Cardiac muscle cell (in vitro differentiated cells and primary cell): ENCODE results near the gene KCNT1. TPM values are rescaled to one million over a fixed set of nuclear protein-coding genes. Genes with fewer than 3 reads are reported as not detected.

Experiments
- DNase-seq, 2 donors: peaks; one replicate each; pipeline versions ENCODE4 v3.0.0 to v3.0.0-alpha.2; 2010 to 2017; ENCODE audit warnings: low read depth in 1 of 2, low spot score in 1 of 2
- H3K27ac ChIP-seq: fragments of 200-600 bp; sonication (generic); 2 replicates; pipeline ENCODE4 v1.5.1; 2016
- H3K27me3 ChIP-seq: fragments of 200-600 bp; sonication (generic); 2 replicates; pipeline ENCODE4 v1.6.0; 2016; ENCODE audit warnings: control low read depth
- H3K36me3 ChIP-seq: fragments of 200-600 bp; sonication (generic); 2 replicates; pipeline ENCODE4 v1.5.1; 2016; ENCODE audit warnings: control low read depth
- H3K4me1 ChIP-seq: fragments of 200-600 bp; sonication (generic); 2 replicates; pipeline ENCODE4 v1.8.1; 2017; ENCODE audit warnings: low read depth, mild to moderate bottlenecking, mixed run types
- H3K4me3 ChIP-seq: fragments of 200-600 bp; sonication (generic); 2 replicates; pipeline ENCODE4 v1.5.1; 2016; ENCODE audit warnings: mild to moderate bottlenecking
- H3K9me3 ChIP-seq: fragments of 200-600 bp; sonication (generic); 2 replicates; pipeline ENCODE4 v1.5.1; 2017; ENCODE audit warnings: low read depth, mild to moderate bottlenecking, control low read depth
- polyA plus RNA-seq: library from polyadenylated mRNA; unstranded; fragments of >200 nt; fragmentation: Nextera tagmentation; extraction: Ambion mirVana; gene quantifications from 2 replicates; pipeline ENCODE4 v1.2.1, GENCODE V29; 2016
- total RNA-seq: library from RNA; depleted of rRNA; stranded (reverse); fragments of >200 nt; gene quantifications from 2 replicates; pipeline ENCODE4 v1.2.3, GENCODE V29; 2016
- TF ChIP-seq, protein P1 (sequence below): IDR thresholded peaks from 2 replicates; pipeline ENCODE4 v1.5.1; 2012; ENCODE audit warnings: low read depth, mild to moderate bottlenecking, low read length

The KCNT1 gene
- total and polyA plus RNA-seq, 2 experiments from 2014 or later = 0.12 to 0.20 TPM

DNA sequence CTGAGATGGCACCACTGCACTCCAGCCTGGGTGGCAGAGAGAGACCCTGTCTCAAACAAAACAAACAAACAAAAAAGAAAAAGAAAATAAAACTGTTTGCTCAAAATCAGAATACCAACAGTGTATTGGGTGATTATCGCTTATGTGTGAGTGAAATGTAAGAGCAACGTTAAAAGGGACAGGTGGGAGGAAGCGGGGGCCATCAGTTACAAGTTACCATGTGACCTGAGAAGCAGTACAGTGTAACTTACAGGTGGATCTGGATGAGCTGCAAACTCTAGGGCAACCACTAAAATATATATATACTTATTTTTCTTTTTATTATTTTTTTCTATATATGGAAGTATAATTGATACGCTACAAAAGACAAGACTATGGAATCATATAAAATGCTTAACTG is 93.4 kb downstream of the KCNT1 start:
- Histone ChIP-seq H3K4me3 (no peak overlapping the region), H3K36me3 (no peaks in the 10 kb centered on the region), H3K27me3 (no peaks in the 10 kb centered on the region), H3K9me3 (no peaks in the 10 kb centered on the region), H3K4me1 (no peaks in the 10 kb centered on the region), H3K27ac (no peak overlapping the region)
- DNase-seq = no peak
- TF ChIP-seq, protein P1, sequence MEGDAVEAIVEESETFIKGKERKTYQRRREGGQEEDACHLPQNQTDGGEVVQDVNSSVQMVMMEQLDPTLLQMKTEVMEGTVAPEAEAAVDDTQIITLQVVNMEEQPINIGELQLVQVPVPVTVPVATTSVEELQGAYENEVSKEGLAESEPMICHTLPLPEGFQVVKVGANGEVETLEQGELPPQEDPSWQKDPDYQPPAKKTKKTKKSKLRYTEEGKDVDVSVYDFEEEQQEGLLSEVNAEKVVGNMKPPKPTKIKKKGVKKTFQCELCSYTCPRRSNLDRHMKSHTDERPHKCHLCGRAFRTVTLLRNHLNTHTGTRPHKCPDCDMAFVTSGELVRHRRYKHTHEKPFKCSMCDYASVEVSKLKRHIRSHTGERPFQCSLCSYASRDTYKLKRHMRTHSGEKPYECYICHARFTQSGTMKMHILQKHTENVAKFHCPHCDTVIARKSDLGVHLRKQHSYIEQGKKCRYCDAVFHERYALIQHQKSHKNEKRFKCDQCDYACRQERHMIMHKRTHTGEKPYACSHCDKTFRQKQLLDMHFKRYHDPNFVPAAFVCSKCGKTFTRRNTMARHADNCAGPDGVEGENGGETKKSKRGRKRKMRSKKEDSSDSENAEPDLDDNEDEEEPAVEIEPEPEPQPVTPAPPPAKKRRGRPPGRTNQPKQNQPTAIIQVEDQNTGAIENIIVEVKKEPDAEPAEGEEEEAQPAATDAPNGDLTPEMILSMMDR = no peak

DNA sequence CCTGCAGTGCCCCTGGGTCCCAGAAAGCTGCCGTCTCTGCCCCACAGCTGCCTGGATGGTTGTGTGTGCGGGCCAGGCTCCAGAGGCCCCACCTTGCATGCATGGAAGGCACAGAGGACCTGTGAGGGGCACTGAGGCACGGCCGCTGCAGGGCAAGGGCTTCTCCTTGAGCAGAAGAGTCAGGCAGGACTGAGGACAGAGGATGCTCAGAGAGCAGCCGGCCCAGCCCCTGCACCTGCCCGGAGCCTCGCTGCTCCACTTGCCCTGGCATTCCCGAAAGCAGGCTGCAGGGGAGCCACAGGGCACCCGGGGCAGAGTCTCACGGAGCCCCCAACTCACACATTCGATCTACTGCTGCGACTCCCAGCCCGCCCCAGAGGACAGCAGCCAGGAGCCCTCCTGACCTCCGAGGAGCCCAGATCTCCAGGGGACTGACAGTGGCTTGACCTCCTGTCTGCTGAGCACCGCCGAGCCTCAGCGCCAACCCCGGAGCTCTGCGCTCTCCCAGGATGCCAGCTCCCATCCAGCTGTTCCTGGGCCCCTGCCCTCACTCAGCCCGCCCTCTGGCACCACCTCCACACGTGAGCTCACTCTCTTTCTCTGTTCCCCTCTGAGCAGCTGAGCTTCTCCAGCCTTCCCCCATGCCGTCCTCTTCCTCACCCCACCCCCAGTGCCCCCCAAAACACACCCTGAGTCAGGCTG is 95.0 kb downstream of the KCNT1 start:
- H3K9me3 ChIP-seq = no peaks in the 10 kb centered on the region
- TF ChIP-seq, protein P1 = no peak
- no peak overlapping the region for H3K4me3 ChIP-seq
- DNase-seq = no peak
- H3K36me3 ChIP-seq = no peaks in the 10 kb centered on the region
- no peaks in the 10 kb centered on the region for H3K4me1 ChIP-seq
- no peak overlapping the region for H3K27ac ChIP-seq
- H3K27me3 ChIP-seq = no peaks in the 10 kb centered on the region

DNA sequence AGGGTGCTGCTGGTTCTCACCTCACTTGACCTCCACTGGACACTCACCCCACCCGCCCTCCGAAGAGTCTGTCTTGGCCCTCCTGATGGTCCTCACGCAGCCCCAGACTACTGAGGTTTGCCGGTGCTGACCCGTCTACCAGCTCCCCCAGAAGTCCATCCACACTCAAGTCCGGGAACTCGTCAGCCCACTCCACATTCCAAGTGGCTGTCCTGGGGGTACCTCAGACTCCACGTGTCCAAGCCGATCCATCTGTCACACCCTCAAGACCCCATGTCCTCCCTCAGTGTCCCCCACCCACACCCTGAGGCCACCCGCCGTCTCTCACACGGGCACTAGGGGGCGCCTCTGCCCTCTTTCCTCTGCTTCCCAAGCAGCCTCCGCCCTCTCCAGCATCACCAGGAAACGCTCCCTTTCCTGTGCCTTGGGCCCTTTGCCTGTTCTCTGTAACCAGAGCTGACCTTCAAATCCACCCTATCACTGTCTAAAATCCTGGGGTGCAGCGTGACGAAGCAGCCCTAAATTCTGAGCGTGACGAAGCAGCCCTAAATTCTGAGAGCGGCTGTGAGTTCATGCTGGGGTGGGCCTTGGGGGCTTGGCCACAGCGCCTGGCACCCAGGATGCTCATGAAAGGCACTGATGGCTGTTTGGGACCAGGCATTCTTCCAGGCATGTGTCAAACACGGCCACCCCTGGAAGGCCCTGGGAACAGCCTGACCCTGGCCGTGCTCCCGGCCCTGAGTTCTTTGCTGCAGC is 95.7 kb downstream of the KCNT1 start:
- Histone ChIP-seq H3K27ac (no peak overlapping the region), H3K4me1 (no peaks in the 10 kb centered on the region), H3K4me3 (no peak overlapping the region), H3K36me3 (no peaks in the 10 kb centered on the region), H3K27me3 (no peaks in the 10 kb centered on the region), H3K9me3 (no peaks in the 10 kb centered on the region)
- peak; percentile 58 for DNase-seq
- TF ChIP-seq, protein P1 = peak; percentile 81

DNA sequence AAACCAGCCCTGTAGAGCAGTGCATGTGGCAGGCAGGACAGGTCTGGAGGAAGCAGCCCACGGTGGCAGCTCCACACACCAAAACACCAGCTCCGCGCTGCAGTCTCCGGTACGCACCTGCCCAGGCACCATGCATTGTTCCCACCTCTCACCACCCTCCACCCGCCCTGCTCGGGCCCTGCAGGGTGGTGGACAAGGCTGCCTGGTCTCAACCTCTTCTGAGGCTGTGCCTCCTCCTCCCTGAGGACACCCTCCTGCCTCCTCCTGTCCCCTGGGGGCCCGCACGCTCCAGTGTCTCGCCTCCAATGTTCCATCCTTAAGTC is 96.2 kb downstream of the KCNT1 start:
- Histone ChIP-seq H3K4me3 (no peak overlapping the region), H3K4me1 (no peaks in the 10 kb centered on the region), H3K27me3 (no peaks in the 10 kb centered on the region), H3K36me3 (no peaks in the 10 kb centered on the region), H3K27ac (no peak overlapping the region), H3K9me3 (no peaks in the 10 kb centered on the region)
- TF ChIP-seq, protein P1 = no peak
- DNase-seq = no peak

DNA sequence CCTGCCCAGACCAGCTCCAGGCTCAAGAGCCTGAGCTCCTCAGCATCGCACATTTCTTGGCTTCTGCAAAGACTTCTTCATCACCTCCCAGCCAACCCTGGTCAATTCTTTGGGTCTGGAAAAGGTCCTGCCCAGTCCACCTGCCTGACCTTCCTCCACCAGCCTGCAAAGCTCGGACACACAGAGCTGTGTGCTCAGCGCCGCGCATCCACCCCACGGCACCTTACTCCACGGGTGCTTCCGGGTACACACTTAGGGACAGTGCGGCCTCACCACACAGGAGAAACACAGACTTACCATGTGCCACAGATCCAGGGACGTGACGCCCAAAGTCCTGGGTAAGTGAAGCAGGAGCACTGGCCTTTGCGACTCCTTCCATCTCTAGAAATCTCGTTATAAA is 97.3 kb downstream of the KCNT1 start:
- DNase-seq = no peak
- Histone ChIP-seq H3K9me3 (no peaks in the 10 kb centered on the region), H3K4me1 (no peaks in the 10 kb centered on the region), H3K36me3 (no peaks in the 10 kb centered on the region), H3K27ac (no peak overlapping the region), H3K4me3 (no peak overlapping the region), H3K27me3 (no peaks in the 10 kb centered on the region)
- TF ChIP-seq, protein P1 = no peak
